Stimulated activated CD8-positive, alpha-beta memory T cell treated with anti-CD3 and anti-CD28 coated beads, Interleukin-4, amount 100 ng/mL, for 24 hours (primary cell): ENCODE results near the gene CDK14.
"Not testable (repeated sequence)": the region's sequence is repeated elsewhere in the genome, so short reads cannot be mapped to it uniquely, and the experiment has no call there.

Source experiments
- DNase-seq: peaks from one replicate; pipeline ENCODE4 v3.0.0-alpha.2; 2020; ENCODE audit warnings: low read depth

Gene CDK14

GRCh38 chr7:91157579-91158320 lies 561.6 kb downstream of the CDK14 start:
- DNase-seq = no peak

- DNase-seq = no peak
These were observed 566.3 kb downstream of the CDK14 start for GRCh38 chr7:91162436-91162835.

- DNase-seq = no peak
These were observed 568.4 kb downstream of the CDK14 start for GRCh38 chr7:91164506-91164905.

- DNase-seq = no peak
These were observed 569.1 kb downstream of the CDK14 start for GRCh38 chr7:91165006-91165845.

GRCh38 chr7:91165846-91166230 lies 569.7 kb downstream of the CDK14 start:
- no peak for DNase-seq

- no peak for DNase-seq
These were observed 573.0 kb downstream of the CDK14 start for GRCh38 chr7:91168871-91169829.

- DNase-seq = no peak
These were observed 573.7 kb downstream of the CDK14 start for GRCh38 chr7:91169830-91170191.

- not testable (repeated sequence) for DNase-seq
These were observed 577.1 kb downstream of the CDK14 start for GRCh38 chr7:91173265-91173664.

- DNase-seq = no peak
These were observed 584.6 kb downstream of the CDK14 start for GRCh38 chr7:91180746-91181145.

- no peak for DNase-seq
These were observed 585.8 kb downstream of the CDK14 start for GRCh38 chr7:91181949-91182348.

- DNase-seq = no peak
These were observed 587.0 kb downstream of the CDK14 start for GRCh38 chr7:91182819-91183764.

- DNase-seq = no peak
These were observed 589.6 kb downstream of the CDK14 start for GRCh38 chr7:91185771-91186170.

GRCh38 chr7:91187061-91187460 lies 590.9 kb downstream of the CDK14 start:
- DNase-seq = no peak

GRCh38 chr7:91191771-91192170 lies 595.6 kb downstream of the CDK14 start:
- DNase-seq = no peak

GRCh38 chr7:91193141-91193540 lies 597.0 kb downstream of the CDK14 start:
- DNase-seq = no peak

- DNase-seq = no peak
These were observed 598.7 kb downstream of the CDK14 start for GRCh38 chr7:91194841-91195240.

- DNase-seq = no peak
These were observed 599.9 kb downstream of the CDK14 start for GRCh38 chr7:91196058-91196457.

- DNase-seq = no peak
These were observed 602.2 kb downstream of the CDK14 start for GRCh38 chr7:91198371-91198770.

- DNase-seq = no peak
These were observed 603.5 kb downstream of the CDK14 start for GRCh38 chr7:91199601-91200000.

- DNase-seq = no peak
These were observed 605.5 kb downstream of the CDK14 start for GRCh38 chr7:91201442-91202113.
